SK-N-SH (cell line): Measurements from ENCODE around the gene MYBPH. TPM values are rescaled to one million over a fixed set of nuclear protein-coding genes. Genes with fewer than 3 reads are reported as not detected.

Source experiments
- CTCF ChIA-PET: fragments of 300-600, 350-600 bp; formaldehyde crosslinking; extraction: SDS; loops from one replicate; lab custom pipeline; 2021; lab: Yijun Ruan, JAX
- POLR2A ChIA-PET: fragments of 350-600 bp; sonication (Branson Sonifier 250); formaldehyde crosslinking; extraction: SDS; loops from one replicate; lab custom pipeline; 2020; ENCODE audit warnings: antibody characterized with exemption, inconsistent platforms; lab: Yijun Ruan, JAX
- DNase-seq: peaks from one replicate; pipeline ENCODE4 v3.0.0; 2012
- H2AFZ ChIP-seq: fragments of 200-600 bp; sonication (generic); 2 replicates; pipeline ENCODE4 v1.8.1; 2016; ENCODE audit warnings: antibody characterized with exemption, mild to moderate bottlenecking, low read depth
- H3F3A ChIP-seq: fragments of 200-600 bp; sonication (generic); replicated peaks from 2 replicates; pipeline ENCODE3; 2016; ENCODE audit warnings: antibody characterized with exemption, mild to moderate bottlenecking; ENCODE audit not compliant: insufficient read depth
- H3K27ac ChIP-seq, 2 experiments: fragments of 200-500 bp in 1 of 2; fragments of 200-600 bp in 1 of 2; sonication (Bioruptor generic) in 1 of 2; sonication (generic), shearing (Covaris generic) in 1 of 2; 2 replicates each; pipeline versions ENCODE4 v1.5.1 to v1.6.1; 2014 to 2016; ENCODE audit warnings: low read depth in 2 of 2, inconsistent platforms in 1 of 2, low read length in 1 of 2, mild to moderate bottlenecking in 1 of 2, mixed read lengths in 1 of 2
- H3K27me3 ChIP-seq: fragments of 200-600 bp; sonication (generic), shearing (Covaris generic); 2 replicates; pipeline ENCODE4 v1.6.1; 2016; ENCODE audit warnings: mixed run types; ENCODE audit not compliant: insufficient read depth
- H3K36me3 ChIP-seq, 2 experiments: fragments of 200-500 bp in 1 of 2; fragments of 200-600 bp in 1 of 2; sonication (Bioruptor generic) in 1 of 2; sonication (generic) in 1 of 2; replicated peaks in 1 of 2; 2 replicates each; pipeline versions ENCODE3 to v1.5.1; 2014 to 2016; ENCODE audit warnings: low read length in 1 of 2, mild to moderate bottlenecking in 1 of 2; ENCODE audit not compliant: insufficient read depth in 2 of 2, control insufficient read depth in 1 of 2
- H3K4me1 ChIP-seq, 2 experiments: fragments of 200-500 bp in 1 of 2; fragments of 200-600 bp in 1 of 2; sonication (Bioruptor generic) in 1 of 2; sonication (generic), shearing (Covaris generic) in 1 of 2; 2 replicates each; pipeline versions ENCODE4 v1.5.1 to v1.6.1; 2014 to 2016; ENCODE audit warnings: low read depth in 1 of 2, low read length in 1 of 2, mixed run types in 1 of 2; ENCODE audit not compliant: insufficient read depth in 2 of 2, control insufficient read depth in 1 of 2
- H3K4me2 ChIP-seq: fragments of 200-600 bp; sonication (generic), shearing (Covaris generic); 2 replicates; pipeline ENCODE4 v1.6.1; 2017; ENCODE audit warnings: mixed run types
- H3K4me3 ChIP-seq, 2 experiments: fragments of 200-500 bp in 1 of 2; fragments of 200-600 bp in 1 of 2; sonication (Bioruptor generic) in 1 of 2; sonication (generic), shearing (Covaris generic) in 1 of 2; 2 replicates each; pipeline versions ENCODE4 v1.5.1 to v1.8.1; 2014 to 2016; ENCODE audit warnings: low read depth in 2 of 2, inconsistent platforms in 1 of 2, low read length in 1 of 2, mild to moderate bottlenecking in 1 of 2, mixed read lengths in 1 of 2, moderate library complexity in 1 of 2
- H3K79me2 ChIP-seq: fragments of 200-600 bp; sonication (generic); 2 replicates; pipeline ENCODE4 v1.8.1; 2017; ENCODE audit warnings: mild to moderate bottlenecking; ENCODE audit not compliant: insufficient read depth
- H3K9ac ChIP-seq: fragments of 200-600 bp; sonication (generic); 2 replicates; pipeline ENCODE4 v1.6.1; 2017; ENCODE audit warnings: mixed run types
- H3K9me2 ChIP-seq: fragments of 200-600 bp; sonication (generic); 2 replicates; pipeline ENCODE4 v1.6.1; 2017; ENCODE audit warnings: mixed run types
- H3K9me3 ChIP-seq: fragments of 200-600 bp; sonication (generic); 2 replicates; pipeline ENCODE4 v1.6.1; 2017; ENCODE audit warnings: mixed run types, mild to moderate bottlenecking, moderate library complexity
- H4K20me1 ChIP-seq: fragments of 200-600 bp; sonication (generic); 2 replicates; pipeline ENCODE4 v1.6.1; 2017; ENCODE audit warnings: mild to moderate bottlenecking, mixed run types; ENCODE audit not compliant: insufficient read depth
- CHD2 ChIP-seq: fragments of 150-350 bp; IDR thresholded peaks from 2 replicates; pipeline ENCODE4 v1.6.1; 2018; ENCODE audit warnings: low read length; ENCODE audit not compliant: partially characterized antibody
- ELF1 ChIP-seq: IDR thresholded peaks from 2 replicates; pipeline ENCODE4 v1.4.0; 2012
- EP300 ChIP-seq, 2 experiments: IDR thresholded peaks; 2 replicates each; pipeline versions ENCODE4 v1.4.0 to v1.6.1; 2012; ENCODE audit warnings: borderline replicate concordance in 1 of 2, low read depth in 1 of 2, low read length in 1 of 2
- EZH2phosphoT487 ChIP-seq: fragments of 200-600 bp; sonication (generic); IDR thresholded peaks from 2 replicates; pipeline ENCODE4 v1.6.1; 2017; ENCODE audit warnings: low read depth, mixed run types, mild to moderate bottlenecking, antibody characterized with exemption, moderate library complexity, borderline replicate concordance
- FOSL2 ChIP-seq: IDR thresholded peaks from 2 replicates; pipeline ENCODE4 v1.4.0; 2012; ENCODE audit warnings: low read depth, mild to moderate bottlenecking, moderate library complexity, borderline replicate concordance
- FOXJ3 ChIP-seq: sonication (generic); formaldehyde crosslinking; IDR thresholded peaks from 2 replicates; pipeline ENCODE4 v1.5.1; 2020; ENCODE audit warnings: mild to moderate bottlenecking, missing genetic modification reagents
- IRF3 ChIP-seq: fragments of 150-350 bp; IDR thresholded peaks from 2 replicates; pipeline ENCODE4 v1.6.1; 2016; ENCODE audit warnings: mild to moderate bottlenecking, low read depth, low read length
- MAX ChIP-seq: IDR thresholded peaks from 2 replicates; pipeline ENCODE4 v1.4.0; 2012; ENCODE audit warnings: low read depth
- NFIC ChIP-seq: IDR thresholded peaks from 2 replicates; pipeline ENCODE4 v1.4.0; 2012; ENCODE audit warnings: borderline replicate concordance
- NRF1 ChIP-seq: IDR thresholded peaks from 2 replicates; pipeline ENCODE4 v1.6.1; 2012; ENCODE audit warnings: low read depth, mild to moderate bottlenecking, low read length
- REST ChIP-seq: IDR thresholded peaks from 2 replicates; pipeline ENCODE4 v1.6.1; 2012; ENCODE audit warnings: mild to moderate bottlenecking, low read depth, low read length, moderate library complexity
- RXRA ChIP-seq: IDR thresholded peaks from 2 replicates; pipeline ENCODE4 v1.4.0; 2012; ENCODE audit warnings: low read depth, mild to moderate bottlenecking, borderline replicate concordance
- SIN3A ChIP-seq: IDR thresholded peaks from 2 replicates; pipeline ENCODE4 v1.6.1; 2012; ENCODE audit warnings: low read depth, mild to moderate bottlenecking, low read length, moderate library complexity, borderline replicate concordance
- SMC3 ChIP-seq: IDR thresholded peaks from 2 replicates; pipeline ENCODE4 v1.6.1; 2012; ENCODE audit warnings: low read depth, low read length, improper control_type of control experiment
- TAF1 ChIP-seq: IDR thresholded peaks from 2 replicates; pipeline ENCODE4 v1.6.1; 2012; ENCODE audit warnings: low read depth, mild to moderate bottlenecking, low read length, moderate library complexity, borderline replicate concordance
- TEAD4 ChIP-seq: IDR thresholded peaks from 2 replicates; pipeline ENCODE4 v1.4.0; 2012; ENCODE audit warnings: mild to moderate bottlenecking, borderline replicate concordance; ENCODE audit not compliant: insufficient read depth
- WGBS: methylation state at CpG from one replicate; pipeline ENCODE4 v1.1.6; 2017; ENCODE audit warnings: low lambda C conversion rate; 5-methylcytosine and 5-hydroxymethylcytosine counted together
- polyA plus RNA-seq, 3 experiments: library from polyadenylated mRNA; depleted of rRNA; stranded (reverse); fragments of >200 nt; gene quantifications; 2 replicates each; pipeline ENCODE4 v1.2.3, GENCODE V29; 2012
- TF ChIP-seq, protein P1 (sequence below): IDR thresholded peaks from 2 replicates; pipeline ENCODE4; 2012
- TF ChIP-seq, protein P2 (sequence below): fragments of 200-600 bp; sonication (generic); IDR thresholded peaks from 2 replicates; pipeline ENCODE4 v1.6.1; 2017; ENCODE audit warnings: antibody characterized with exemption, mild to moderate bottlenecking, moderate library complexity

MYBPH gene
- polyA plus RNA-seq, 1 of the 3 experiments (the other 2 are of a cell fraction) = 0.12 TPM

DNA sequence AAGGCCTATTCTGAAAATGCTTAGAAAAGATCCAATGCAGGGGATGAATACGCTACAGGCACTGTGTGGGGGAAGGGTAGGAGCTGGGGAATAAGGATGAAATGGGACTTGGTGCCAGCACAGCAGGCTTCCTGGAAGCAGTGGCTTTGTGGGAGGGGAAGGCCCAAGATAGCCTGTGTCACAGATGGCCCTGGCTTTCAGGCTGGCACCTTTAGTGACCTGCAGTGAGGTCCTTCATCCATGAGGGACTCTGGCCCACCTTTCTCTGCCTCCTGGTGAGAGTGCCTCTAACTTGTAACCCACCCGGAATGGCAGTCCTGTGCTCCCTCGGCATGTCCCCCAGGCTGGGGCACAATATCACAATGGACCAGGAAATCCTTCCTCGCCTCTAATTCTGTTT is 10.0 kb upstream of the MYBPH start:
- Histone ChIP-seq H3K9me2 (no peaks in the 10 kb centered on the region), H2AFZ (no peak overlapping the region), H3K4me1 (peaks cover 0 to 23% of the 10 kb centered on the region in 2 experiments; a peak in 1 of 4 replicates), H4K20me1 (no peaks in the 10 kb centered on the region), H3K27me3 (no peaks in the 10 kb centered on the region), H3K36me3 (no peaks in the 10 kb centered on the region), H3K4me2 (no peak overlapping the region), H3K79me2 (no peaks in the 10 kb centered on the region), H3K27ac (no peak overlapping the region), H3K4me3 (no peak overlapping the region)
- POLR2A ChIA-PET = no interaction called here
- no peak for DNase-seq
- CTCF ChIA-PET = interaction anchor here (1.2 to 1.7 kb wide), 5 partner anchors 9 to 82 kb away, joined by 3 to 9 read pairs (median 4); no protein-coding TSS in a partner anchor
- 75% methylated on average over 4 of the region's 4 CpGs for WGBS
- TF ChIP-seq FOXJ3 (CRISPR knock-in tag) (no peak), EP300 (IDR thresholded peaks at IDR 0.05; ENCODE audit: borderline replicate concordance in 1 of 2, low read depth in 1 of 2, low read length in 1 of 2) (no peak), ELF1 (no peak), TAF1 (no peak), IRF3 (no peak), SMC3 (no peak), TEAD4 (no peak), REST (no peak), NRF1 (no peak), NFIC (no peak)
- TF ChIP-seq, protein P1, sequence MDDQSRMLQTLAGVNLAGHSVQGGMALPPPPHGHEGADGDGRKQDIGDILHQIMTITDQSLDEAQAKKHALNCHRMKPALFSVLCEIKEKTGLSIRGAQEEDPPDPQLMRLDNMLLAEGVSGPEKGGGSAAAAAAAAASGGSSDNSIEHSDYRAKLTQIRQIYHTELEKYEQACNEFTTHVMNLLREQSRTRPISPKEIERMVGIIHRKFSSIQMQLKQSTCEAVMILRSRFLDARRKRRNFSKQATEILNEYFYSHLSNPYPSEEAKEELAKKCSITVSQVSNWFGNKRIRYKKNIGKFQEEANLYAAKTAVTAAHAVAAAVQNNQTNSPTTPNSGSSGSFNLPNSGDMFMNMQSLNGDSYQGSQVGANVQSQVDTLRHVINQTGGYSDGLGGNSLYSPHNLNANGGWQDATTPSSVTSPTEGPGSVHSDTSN = no peak
- TF ChIP-seq, all 33 proteins: peak for 0
- Histone ChIP-seq H3F3A (no peaks in the 10 kb centered on the region), H3K9ac (no peak overlapping the region), H3K9me3 (no peaks in the 10 kb centered on the region)

- Histone ChIP-seq H2AFZ (no peak overlapping the region), H3K27ac (no peak overlapping the region), H3K4me2 (no peak overlapping the region), H3K4me1 (peaks cover 0 to 23% of the 10 kb centered on the region in 2 experiments; a peak in 1 of 4 replicates), H3K79me2 (no peaks in the 10 kb centered on the region), H3K9me3 (no peaks in the 10 kb centered on the region), H3K27me3 (no peaks in the 10 kb centered on the region), H3F3A (no peaks in the 10 kb centered on the region), H3K9ac (no peak overlapping the region), H3K9me2 (no peaks in the 10 kb centered on the region), H4K20me1 (no peaks in the 10 kb centered on the region), H3K4me3 (no peak overlapping the region), H3K36me3 (no peaks in the 10 kb centered on the region)
- ChIA-PET POLR2A (no interaction called here), CTCF (interaction anchor here (1.2 to 1.7 kb wide), 5 partner anchors 8 to 82 kb away, joined by 3 to 9 read pairs (median 4); no protein-coding TSS in a partner anchor)
- no peak for DNase-seq
- 90% methylated on average over 10 of the region's 10 CpGs for WGBS
- TF ChIP-seq IRF3 (no peak), SIN3A (no peak), EZH2phosphoT487 (no peak), RXRA (no peak), MAX (no peak), CHD2 (no peak), FOSL2 (no peak), TEAD4 (no peak)
- TF ChIP-seq, protein P2, sequence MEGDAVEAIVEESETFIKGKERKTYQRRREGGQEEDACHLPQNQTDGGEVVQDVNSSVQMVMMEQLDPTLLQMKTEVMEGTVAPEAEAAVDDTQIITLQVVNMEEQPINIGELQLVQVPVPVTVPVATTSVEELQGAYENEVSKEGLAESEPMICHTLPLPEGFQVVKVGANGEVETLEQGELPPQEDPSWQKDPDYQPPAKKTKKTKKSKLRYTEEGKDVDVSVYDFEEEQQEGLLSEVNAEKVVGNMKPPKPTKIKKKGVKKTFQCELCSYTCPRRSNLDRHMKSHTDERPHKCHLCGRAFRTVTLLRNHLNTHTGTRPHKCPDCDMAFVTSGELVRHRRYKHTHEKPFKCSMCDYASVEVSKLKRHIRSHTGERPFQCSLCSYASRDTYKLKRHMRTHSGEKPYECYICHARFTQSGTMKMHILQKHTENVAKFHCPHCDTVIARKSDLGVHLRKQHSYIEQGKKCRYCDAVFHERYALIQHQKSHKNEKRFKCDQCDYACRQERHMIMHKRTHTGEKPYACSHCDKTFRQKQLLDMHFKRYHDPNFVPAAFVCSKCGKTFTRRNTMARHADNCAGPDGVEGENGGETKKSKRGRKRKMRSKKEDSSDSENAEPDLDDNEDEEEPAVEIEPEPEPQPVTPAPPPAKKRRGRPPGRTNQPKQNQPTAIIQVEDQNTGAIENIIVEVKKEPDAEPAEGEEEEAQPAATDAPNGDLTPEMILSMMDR = no peak
Observed at GRCh38 chr1:203185061-203185461, 9.4 kb upstream of the MYBPH start.
